Thymus (tissue), 11 donors: Measurements from ENCODE around the gene WTAP. TPM values are rescaled to one million over a fixed set of nuclear protein-coding genes. Genes with fewer than 3 reads are reported as not detected.
"Not testable (repeated sequence)": the region's sequence is repeated elsewhere in the genome, so short reads cannot be mapped to it uniquely, and the experiment has no call there.

Source experiments
- DNase-seq, 9 donors: peaks; one replicate each; pipeline ENCODE4 v3.0.0-alpha.2; 2013; ENCODE audit warnings: low spot score in 9 of 9, low read depth in 6 of 9, missing footprints in 1 of 9
- H3K27ac ChIP-seq, 2 donors: one replicate each; pipeline ENCODE4 v1.5.1; 2013; ENCODE audit warnings: control low read depth in 1 of 2, low read depth in 1 of 2, low read length in 1 of 2, mild to moderate bottlenecking in 1 of 2, moderate library complexity in 1 of 2
- H3K27me3 ChIP-seq, 2 donors: one replicate each; pipeline ENCODE4 v1.5.1; 2013; ENCODE audit warnings: low read length in 1 of 2; ENCODE audit not compliant: control insufficient read depth in 2 of 2, insufficient read depth in 1 of 2
- H3K36me3 ChIP-seq, 2 donors: one replicate each; pipeline ENCODE4 v1.5.1; 2013; ENCODE audit warnings: low read length in 1 of 2, mild to moderate bottlenecking in 1 of 2, moderate library complexity in 1 of 2; ENCODE audit not compliant: control insufficient read depth in 2 of 2, insufficient read depth in 2 of 2
- H3K4me1 ChIP-seq, 2 donors: one replicate each; pipeline ENCODE4 v1.5.1; 2013; ENCODE audit warnings: low read length in 2 of 2; ENCODE audit not compliant: control insufficient read depth in 2 of 2, insufficient read depth in 2 of 2
- H3K4me3 ChIP-seq, 2 donors: one replicate each; pipeline ENCODE4 v1.5.1; 2013; ENCODE audit warnings: low read length in 2 of 2, control low read depth in 1 of 2, mild to moderate bottlenecking in 1 of 2
- H3K9me3 ChIP-seq, 2 donors: one replicate each; pipeline ENCODE4 v1.5.1; 2013; ENCODE audit warnings: low read length in 1 of 2, mild to moderate bottlenecking in 1 of 2; ENCODE audit not compliant: control insufficient read depth in 2 of 2, insufficient read depth in 1 of 2
- WGBS: extraction: QIAGEN DNeasy Blood & Tissue Kit; methylation state at CpG from one replicate; pipeline ENCODE4 v1.1.7; 2013; 5-methylcytosine and 5-hydroxymethylcytosine counted together
- polyA plus RNA-seq: library from polyadenylated mRNA; stranded (reverse); fragments of 200-250 nt; gene quantifications from one replicate; pipeline ENCODE4 v1.2.3, GENCODE V29; 2013
- total RNA-seq: library from RNA; stranded (reverse); fragments of 120-200 nt; gene quantifications from one replicate; pipeline ENCODE4 v1.2.4, GENCODE V29; 2013
- donor health status: healthy.

The WTAP gene
- total and polyA plus RNA-seq, 2 donors, result 119 to 141 TPM

DNA sequence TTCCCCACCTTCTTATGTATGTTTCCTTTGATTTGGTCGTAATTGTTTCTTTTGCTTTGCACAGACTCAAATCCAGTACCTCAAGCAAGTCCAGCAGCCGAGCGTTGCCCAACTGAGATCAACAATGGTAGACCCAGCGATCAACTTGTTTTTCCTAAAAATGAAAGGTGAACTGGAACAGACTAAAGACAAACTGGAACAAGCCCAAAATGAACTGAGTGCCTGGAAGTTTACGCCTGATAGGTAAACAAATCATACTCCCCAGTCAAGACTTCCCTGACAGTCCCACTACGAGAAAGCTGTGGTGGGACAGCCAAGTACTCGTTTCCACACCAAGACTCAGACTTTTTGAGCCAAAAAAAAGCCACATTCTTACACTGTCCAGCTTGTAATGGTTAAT lies 20.8 kb downstream of the WTAP start:
- not testable (repeated sequence) for H3K27ac ChIP-seq
- 92% methylated on average over 7 of the region's 7 CpGs for WGBS

DNA sequence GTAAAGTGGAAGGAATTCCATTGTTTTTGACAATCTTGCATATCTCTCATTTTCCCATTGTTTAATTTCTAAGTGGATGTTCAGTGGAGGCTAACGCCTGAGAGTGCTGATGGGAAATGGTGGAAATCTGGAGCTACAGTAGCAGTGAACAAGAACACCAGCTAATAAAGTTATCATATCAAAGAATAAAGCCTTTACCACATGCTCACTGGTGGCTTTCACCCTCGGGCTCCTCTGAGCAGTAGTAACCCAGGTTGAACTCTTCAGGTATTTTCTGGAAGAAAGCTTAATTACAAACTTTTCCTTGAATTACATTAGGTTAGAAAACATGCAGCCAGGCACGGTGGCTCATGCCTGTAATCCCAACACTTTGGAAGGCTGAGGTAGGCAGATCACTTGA lies 24.1 kb downstream of the WTAP start:
- peaks cover 34 to 89% of the 10 kb centered on the region in 2 donors for H3K36me3 ChIP-seq

More for the DNA sequence above, 20.8 kb downstream of the WTAP start:
- not testable (repeated sequence) for DNase-seq, H3K9me3 ChIP-seq, H3K4me1 ChIP-seq, H3K4me3 ChIP-seq, H3K27me3 ChIP-seq
- peaks cover 38 to 90% of the 10 kb centered on the region in 2 donors for H3K36me3 ChIP-seq

GRCh38 chr6:159753081-159753872 lies 26.0 kb downstream of the WTAP start:
- H3K9me3 ChIP-seq, result no peaks in the 10 kb centered on the region
- peaks cover 34 to 90% of the 10 kb centered on the region in 2 donors for H3K36me3 ChIP-seq
- 98% methylated on average over 6 of the region's 6 CpGs for WGBS
- no peaks in the 10 kb centered on the region for H3K4me1 ChIP-seq
- no peak overlapping the region for H3K4me3 ChIP-seq
- no peaks in the 10 kb centered on the region for H3K27me3 ChIP-seq
- DNase-seq, result no peak
- H3K27ac ChIP-seq, result no peak overlapping the region

More for the DNA sequence above, 24.1 kb downstream of the WTAP start:
- H3K27ac ChIP-seq, result no peak overlapping the region
- H3K9me3 ChIP-seq, result no peaks in the 10 kb centered on the region
- H3K4me1 ChIP-seq, result no peaks in the 10 kb centered on the region
- H3K4me3 ChIP-seq, result no peak overlapping the region
- no peak for DNase-seq
- H3K27me3 ChIP-seq, result no peaks in the 10 kb centered on the region
- WGBS, result 97% methylated on average over 3 of the region's 3 CpGs

DNA sequence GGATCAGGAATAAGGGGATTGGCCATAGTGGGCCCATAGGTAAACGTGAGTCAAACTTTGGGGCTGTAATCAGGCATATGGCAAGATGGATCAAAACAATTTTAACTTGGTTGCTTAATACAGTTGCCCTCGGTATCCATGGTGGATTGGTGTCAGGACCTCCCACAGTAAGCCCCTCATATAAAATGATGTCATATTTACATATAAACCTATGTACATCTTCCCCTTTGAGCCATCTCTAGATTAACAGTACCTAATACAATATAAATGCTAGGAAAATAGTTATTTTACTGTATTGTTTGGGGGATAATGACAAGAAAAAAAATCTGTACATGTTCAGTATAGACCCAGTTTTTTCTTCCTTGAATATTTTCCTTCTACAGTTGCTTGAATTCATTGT lies 27.1 kb downstream of the WTAP start:
- no peak for DNase-seq
- WGBS, result 96% methylated on average over 2 of the region's 2 CpGs
- Histone ChIP-seq H3K27ac (no peak overlapping the region), H3K4me3 (no peak overlapping the region), H3K27me3 (no peaks in the 10 kb centered on the region), H3K9me3 (no peaks in the 10 kb centered on the region), H3K36me3 (peaks cover 36 to 85% of the 10 kb centered on the region in 2 donors), H3K4me1 (no peaks in the 10 kb centered on the region)

DNA sequence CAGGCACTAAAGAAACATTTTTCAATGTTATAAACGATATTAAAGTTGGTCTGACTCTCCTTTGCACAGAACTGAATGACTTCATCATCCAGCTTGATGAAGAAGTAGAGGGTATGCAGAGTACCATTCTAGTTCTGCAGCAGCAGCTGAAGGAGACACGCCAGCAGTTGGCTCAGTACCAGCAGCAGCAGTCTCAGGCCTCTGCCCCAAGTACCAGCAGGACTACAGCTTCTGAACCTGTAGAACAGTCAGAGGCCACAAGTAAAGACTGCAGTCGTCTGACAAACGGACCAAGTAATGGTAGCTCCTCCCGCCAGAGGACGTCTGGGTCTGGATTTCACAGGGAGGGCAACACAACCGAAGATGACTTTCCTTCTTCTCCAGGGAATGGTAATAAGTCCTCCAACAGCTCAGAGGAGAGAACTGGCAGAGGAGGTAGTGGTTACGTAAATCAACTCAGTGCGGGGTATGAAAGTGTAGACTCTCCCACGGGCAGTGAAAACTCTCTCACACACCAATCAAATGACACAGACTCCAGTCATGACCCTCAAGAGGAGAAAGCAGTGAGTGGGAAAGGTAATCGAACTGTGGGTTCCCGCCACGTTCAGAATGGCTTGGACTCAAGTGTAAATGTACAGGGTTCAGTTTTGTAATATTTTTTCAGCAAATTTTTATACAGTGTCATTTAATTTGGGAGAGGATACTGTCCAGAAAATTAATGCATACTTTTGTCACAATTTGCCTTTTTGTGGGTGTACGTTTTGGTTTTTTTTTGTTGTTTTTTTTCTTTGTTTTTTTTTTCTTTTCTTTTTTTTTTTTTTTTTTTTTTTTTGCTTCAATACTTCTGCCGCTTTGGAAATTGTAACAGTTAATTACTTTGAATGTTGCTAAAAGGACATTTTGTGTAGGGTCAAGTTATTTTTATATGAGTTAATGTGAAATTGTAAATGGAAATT lies 27.9 kb downstream of the WTAP start:
- no peak overlapping the region for H3K27ac ChIP-seq
- peaks cover 36 to 84% of the 10 kb centered on the region in 2 donors for H3K36me3 ChIP-seq
- DNase-seq, result no peak
- 95% methylated on average over 15 of the region's 15 CpGs for WGBS
- H3K9me3 ChIP-seq, result no peaks in the 10 kb centered on the region
- H3K4me3 ChIP-seq, result no peak overlapping the region
- H3K4me1 ChIP-seq, result no peaks in the 10 kb centered on the region
- no peaks in the 10 kb centered on the region for H3K27me3 ChIP-seq

DNA sequence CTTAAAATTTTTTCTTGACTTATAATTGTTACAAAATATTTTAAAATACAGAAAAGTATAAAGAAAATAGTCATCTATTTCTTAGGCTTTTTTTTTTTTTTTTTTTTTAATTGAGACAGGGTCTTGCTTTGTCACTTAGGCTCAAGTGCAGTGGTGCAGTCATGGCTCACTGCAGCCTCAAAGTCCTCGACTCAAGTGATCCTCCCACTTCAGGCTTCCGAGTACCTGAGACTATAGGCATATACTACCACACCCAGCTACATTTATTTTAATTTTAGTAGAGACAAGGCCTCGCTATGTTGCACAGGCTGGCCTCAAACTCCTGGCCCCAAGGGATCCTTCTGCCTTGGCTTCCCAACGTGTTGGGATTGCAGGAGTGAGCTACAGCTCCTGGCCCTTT lies 29.2 kb downstream of the WTAP start:
- Histone ChIP-seq H3K27ac (no peak overlapping the region), H3K4me3 (no peak overlapping the region), H3K4me1 (peaks cover 5 to 7% of the 10 kb centered on the region in 2 donors), H3K9me3 (no peaks in the 10 kb centered on the region), H3K27me3 (no peaks in the 10 kb centered on the region), H3K36me3 (peaks cover 33 to 76% of the 10 kb centered on the region in 2 donors)
- no peak for DNase-seq
- 98% methylated on average over 4 of the region's 4 CpGs for WGBS

GRCh38 chr6:159758031-159759001 lies 31.0 kb downstream of the WTAP start:
- Histone ChIP-seq H3K9me3 (no peaks in the 10 kb centered on the region), H3K36me3 (peaks cover 26 to 64% of the 10 kb centered on the region in 2 donors), H3K4me3 (no peak overlapping the region), H3K4me1 (peaks cover 9 to 14% of the 10 kb centered on the region in 2 donors), H3K27me3 (no peaks in the 10 kb centered on the region), H3K27ac (no peak overlapping the region)
- DNase-seq, result no peak
- WGBS, result 99% methylated on average over 7 of the region's 7 CpGs

DNA sequence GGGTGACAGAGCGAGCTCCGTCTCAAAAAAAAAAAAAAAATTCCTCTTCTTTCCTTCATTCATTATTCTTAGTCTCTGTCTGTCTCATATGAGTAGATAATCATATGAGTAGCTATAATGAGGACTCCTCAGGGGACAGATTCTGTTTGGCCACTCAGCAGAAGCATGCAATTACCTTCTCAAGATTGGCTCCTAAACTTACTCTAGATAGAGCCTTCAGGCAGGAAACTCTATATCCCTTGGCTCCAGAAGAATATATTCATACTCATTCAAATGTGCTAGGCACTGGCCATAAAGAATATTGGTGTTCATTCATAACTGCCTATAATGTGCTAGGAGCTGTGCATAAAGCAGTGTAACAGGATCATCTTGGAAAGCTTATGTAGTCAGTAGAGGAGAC lies 32.3 kb downstream of the WTAP start:
- H3K4me3 ChIP-seq, result no peak overlapping the region
- H3K27me3 ChIP-seq, result no peaks in the 10 kb centered on the region
- DNase-seq, result no peak
- no peaks in the 10 kb centered on the region for H3K9me3 ChIP-seq
- H3K27ac ChIP-seq, result no peak overlapping the region
- peaks cover 9 to 15% of the 10 kb centered on the region in 2 donors for H3K4me1 ChIP-seq
- peaks cover 21 to 59% of the 10 kb centered on the region in 2 donors for H3K36me3 ChIP-seq
- WGBS, result 58% methylated on average over 2 of the region's 2 CpGs
